GM21360 (cell line): Measurements from ENCODE around the gene ABR.

ENCODE experiments used
- ATAC-seq: cut with Tn5 transposase; IDR thresholded peaks from one replicate; pipeline ENCODE4 v1.9.1; 2021; ENCODE audit warnings: mild to moderate bottlenecking, moderate library complexity; ENCODE audit not compliant: unreplicated experiment

ABR gene

DNA sequence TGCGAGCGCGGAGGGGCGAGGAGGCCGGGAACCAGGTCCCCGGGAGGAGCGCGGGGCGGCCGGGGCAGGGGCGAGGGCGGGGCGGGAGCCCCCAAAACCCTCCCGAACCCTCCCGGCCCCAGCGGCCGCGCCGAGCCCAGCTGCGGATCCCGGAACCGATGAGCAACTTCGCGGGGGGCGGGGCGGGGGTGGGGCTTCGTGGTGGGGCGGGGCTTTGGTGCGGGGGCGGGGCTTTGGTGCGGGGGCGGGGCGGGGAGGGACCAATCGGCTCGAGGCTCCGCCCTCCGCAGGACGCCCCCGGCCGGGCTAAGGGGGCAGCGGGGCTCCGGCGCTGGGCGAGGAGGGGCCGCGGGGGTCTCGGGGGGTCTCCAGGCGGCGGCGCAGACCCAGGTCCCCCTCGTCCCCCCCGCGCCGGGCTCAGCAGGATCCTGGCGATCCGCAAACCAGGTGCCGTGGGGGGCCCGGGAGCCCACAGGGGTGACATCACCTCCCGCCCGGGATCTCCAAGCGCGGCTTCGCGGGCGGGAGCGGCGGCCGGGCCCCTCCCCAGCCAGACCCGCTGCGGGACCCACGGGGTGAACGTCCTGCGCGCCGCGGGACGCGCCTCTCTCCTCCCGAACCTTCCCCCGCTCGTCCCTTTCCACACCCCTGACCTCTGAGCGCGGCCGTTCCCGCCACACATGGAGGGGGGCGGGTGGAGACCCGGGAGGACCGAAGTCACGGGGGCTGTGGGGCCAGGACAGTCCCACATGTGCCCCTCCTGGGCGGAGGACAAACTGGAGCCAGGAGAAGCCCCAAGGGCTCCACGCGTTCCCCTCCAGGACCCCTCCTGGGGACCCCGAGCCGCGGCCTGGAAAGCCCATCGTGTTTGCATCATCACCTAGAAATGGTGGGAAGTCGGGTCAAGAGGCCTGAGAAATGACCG, at the start of gene ABR:
ABR (minus strand) TSS at position 164 of the 925 bp plus-strand sequence. CDS start 254 bp downstream, outside the sequence.
- ATAC-seq = no peak

DNA sequence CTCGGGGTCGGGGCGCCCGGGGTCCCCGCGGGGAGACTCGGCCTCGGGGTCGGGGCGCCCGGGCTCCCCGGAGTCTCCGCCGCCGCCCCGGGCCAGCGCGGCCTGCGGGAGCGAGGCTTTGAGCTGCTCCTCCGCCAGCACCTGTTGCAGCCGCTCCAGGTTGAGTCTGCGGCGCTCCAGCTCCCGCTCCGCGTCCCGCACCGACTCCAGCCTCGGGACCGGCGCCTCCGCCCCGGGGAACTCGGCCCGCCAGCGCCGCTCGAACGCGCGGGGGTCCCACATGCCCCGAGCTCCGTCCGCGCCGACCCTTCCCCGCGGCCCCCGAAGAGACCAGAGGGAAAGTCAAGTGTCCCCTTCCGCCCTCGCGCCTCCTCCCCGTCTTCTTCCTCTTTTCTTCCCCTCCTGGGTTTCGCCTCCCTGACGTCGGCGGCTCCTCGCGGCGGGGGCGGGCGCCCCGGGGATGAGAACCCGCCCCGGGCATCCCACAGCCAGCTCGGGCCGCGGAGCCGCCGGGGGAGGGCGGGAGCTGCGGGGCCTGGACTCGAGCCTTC, 49.6 kb upstream of the ABR start:
- peak; percentile 49 for ATAC-seq

DNA sequence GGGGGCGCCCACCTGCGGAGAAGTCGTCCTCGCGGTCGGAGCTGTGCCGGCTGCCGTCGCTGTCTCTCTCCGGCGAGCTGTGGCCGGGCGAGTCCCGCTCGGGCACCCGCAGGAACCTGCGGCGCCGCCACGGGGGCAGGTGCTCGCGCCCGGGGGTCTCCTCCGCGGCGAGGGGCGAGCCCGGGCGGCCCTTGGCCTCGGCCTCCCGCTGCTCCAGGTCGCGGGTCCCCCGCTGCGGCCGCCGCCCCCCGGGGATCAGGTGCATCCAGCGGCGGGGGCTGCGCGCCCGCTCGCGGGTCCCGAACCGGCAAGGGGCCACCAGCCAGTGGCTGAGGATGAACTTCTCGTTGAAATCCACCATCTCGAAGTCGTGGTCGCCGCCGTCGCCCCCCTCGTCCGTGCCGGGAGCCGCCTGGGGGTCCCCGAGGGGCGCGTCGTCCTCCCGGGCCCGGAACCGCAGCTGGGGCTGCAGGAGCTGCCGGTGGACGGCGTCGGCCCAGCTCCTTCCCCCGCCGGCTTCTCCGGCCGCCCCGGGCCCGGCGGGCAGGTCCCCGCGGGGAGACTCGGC, 49.1 kb upstream of the ABR start:
- ATAC-seq = peak; percentile 19

DNA sequence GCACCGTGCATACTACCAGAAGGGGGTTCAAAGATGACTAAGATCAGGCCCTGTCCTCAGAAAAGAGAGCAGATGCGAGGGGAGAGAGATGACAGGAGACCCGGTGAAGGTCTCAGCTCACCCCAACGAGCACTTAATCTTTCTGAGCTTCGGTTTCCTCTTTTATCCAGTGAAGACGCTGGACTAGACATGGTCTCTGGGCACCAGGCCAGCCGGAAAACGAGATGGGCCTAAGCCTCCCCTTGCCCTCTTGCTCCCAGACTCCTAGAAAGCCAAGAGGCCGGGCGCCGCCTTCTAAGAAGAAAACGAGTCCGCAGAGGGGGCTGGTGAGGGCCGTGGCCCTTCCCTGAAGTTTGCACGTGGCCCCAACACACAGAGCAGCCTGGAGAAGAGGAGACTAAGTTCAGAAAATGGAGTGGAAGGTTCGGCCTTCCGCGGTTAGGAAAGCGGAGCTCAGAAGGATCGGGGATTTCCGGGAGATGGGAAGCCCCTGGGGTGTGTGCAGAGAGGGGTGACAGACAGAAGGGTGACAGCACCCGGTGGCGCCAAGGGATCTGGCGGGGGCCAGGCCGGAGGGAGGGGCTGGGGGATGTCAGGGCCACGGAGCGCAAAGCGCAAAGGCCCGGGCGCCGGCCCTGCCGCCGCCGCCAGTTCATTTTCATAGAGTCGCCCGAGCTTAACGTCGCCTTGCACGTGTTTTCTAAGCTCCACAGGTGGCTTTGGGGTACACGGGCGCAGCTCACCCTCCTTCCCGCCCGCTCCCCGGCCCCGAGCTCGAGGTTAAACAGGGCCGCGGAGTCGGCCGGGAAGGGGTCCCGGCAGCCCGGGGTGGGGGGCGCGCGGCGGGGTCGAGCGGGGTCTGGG, 48.4 kb upstream of the ABR start:
- peak; percentile 37 for ATAC-seq

DNA sequence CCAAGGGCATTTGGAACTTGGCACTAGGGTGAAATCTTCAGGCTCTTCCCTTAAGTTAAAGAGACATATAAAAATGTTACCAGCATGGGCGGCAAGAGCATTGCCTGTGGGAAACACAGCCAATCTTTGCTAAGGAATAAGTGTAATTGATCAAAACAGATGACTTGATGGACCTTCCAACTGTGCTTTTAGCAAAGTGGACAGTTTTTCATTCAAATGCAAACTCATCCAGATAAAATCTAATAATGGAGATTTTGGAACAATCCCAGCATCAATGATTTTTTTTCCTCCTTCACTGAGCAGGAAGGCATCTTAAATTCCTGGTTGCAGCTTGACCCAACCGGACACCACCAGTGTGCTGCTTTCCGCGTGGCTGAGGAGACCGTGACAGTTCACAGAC, 47.6 kb upstream of the ABR start:
- ATAC-seq = no peak

DNA sequence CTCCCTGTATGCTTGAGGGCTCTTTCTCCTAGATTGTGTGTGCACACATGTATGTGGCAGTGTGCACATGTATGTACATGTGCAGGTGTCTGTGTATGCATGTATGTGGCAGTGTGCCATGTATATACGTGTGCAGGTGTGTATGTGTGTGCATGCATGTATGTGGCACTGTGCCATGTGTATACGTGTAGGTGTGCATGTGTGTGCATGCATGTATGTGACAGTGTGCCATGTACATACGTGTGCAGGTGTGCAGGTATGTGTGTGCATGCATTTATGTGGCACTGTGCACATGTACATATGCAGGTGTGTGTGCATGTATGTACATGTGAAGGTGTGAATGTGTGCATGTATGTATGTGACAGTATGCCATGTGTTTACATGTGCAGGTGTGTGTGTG, 46.5 kb upstream of the ABR start:
- no peak for ATAC-seq

DNA sequence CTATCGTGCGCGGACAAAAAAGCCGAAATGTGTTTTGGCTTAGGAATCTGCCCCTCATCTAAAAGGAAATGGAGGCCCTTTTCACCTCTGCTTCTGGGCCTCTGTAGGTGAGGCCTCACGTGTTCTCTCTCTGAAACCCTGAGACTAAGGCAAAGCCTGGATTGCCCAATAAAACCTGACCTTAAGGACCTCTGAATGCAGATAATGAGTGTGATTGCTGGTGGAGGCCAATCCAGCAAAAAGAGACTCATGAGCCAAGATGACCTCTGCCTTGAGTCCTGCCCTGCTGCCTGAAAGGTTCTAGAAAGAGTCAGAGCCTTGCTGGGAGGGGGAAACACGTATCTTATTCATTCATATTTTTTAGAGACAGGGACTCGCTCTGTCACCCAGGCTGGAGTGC, 44.5 kb upstream of the ABR start:
- no peak for ATAC-seq

DNA sequence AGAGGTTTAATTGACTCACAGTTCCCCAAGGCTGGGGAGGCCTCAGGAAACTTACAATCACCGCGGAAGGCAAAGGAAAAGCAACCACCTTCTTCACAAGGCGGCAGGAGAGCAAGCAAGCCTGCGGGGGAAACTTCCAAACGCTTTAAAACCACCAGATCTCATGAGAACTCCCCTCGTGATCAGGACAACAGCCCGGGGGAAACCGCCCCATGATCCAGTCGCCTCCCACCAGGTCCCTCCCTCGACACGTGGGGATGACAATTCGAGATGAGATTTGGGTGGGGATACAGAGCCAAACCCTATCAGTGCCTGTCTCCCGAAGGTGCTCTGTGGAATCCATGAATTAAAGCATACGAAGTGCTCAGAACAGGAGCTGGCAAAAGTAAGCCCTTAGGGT, 43.9 kb upstream of the ABR start:
- no peak for ATAC-seq

DNA sequence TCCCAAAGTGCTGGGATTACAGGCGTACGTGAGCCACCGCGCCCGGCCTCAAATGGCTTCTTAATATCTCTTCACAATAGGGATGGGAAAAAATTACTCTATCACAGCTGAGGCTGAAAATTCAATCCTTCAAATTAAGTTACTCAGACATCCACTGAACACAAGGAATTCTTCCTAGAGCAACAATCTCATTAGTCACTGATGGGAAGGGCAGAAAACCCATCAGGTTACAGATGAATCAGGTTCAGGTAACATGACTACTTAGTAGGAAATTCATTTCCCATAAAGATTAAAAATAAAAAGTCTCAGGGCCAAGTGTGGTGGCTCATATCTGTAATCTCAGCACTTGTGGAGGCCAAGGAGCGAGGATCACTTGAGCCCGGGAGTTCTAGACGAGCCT, 42.5 kb upstream of the ABR start:
- ATAC-seq = no peak

DNA sequence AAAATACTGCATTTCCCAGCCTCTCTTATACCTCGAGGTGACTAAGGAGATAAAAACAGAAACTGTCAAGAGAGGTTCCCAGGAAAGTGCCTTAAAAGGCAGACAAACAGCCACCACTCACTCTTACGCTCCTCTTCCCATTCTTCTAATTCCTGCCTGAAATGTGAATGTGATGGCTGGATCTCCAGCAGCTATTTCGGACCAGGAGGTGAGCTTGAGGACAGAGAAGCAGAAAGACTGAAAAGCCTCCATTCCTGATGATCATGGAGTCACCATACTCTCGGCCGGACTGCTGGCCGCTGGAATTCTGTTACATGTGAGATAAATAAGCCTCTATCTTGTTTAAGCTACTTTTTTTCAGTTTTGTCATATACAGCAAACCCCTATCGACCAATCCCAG, 41.4 kb upstream of the ABR start:
- ATAC-seq = no peak

DNA sequence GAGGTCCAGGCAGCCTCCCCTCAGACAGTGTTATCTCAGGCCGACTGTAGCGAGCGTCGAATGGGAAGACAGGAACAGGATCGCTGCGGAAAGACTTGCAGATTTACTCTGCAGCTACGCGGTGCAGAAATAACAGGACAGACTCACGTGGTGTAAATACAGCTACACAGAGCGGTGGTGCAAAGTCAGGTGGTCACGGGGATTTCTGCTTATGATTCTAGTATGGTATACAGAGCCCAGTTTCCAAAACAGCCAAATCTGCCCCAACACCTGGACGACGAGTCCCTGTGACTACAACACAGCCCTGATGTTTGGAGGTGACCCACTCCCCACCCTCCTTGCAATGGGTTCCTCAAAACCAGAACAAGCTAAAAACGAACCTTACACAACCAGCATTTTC, 40.6 kb upstream of the ABR start:
- ATAC-seq = no peak

DNA sequence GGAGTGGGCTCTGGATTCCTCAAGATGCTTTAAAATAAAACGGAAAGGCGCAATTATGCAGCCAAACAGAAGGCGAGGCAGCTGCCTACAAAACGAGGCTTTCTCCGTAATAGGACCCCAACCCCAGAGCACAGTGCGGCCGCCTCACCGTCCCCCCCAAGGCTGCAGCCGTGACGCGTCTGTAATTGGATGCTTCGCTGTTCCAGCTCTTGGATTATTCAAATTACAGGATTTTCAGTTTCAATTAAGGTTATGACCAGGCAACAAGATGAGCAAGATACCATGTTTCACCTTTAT, 37.3 kb upstream of the ABR start:
- ATAC-seq = no peak

DNA sequence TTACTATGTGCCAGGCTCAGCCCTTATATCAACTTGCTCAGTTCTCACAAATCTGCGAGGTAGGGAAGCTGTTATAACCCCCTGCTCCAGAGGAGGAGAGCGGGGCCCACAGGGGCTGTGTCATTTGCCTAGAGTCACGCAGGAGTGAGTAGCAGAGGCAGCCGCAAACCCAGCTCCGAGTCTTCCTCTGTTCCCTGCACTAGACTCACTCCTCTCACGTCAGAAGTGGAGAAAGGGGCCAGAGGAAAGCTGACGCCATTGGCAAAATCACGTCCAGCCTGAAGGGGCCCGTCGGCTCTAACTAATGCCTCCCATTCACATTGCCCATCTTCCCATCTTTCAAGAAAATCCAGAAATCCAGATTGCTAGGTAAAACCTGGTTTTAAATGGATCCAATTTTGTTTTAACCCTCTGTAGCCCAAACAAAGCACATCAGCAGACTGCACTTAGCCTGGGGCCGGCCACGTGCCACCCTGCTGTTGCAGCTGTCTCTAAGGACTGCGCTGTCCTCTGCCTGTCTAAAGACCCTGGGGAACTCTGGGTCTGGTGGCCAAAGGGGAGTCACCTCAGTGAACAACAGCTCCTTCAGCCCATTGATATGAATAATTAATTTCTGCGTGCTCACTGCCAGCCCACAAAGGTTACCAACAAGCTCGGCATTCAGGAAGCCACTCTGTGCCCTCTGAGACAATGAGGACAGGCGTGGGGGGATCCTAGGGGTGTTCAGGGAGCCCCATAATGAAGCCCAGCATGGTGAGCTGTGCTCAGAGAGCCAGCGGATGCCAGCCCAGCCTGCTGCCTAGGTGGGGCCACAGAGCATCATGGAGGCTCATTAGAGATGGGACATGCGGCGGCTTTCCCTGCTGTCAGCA, 36.7 kb upstream of the ABR start:
- ATAC-seq = peak; percentile 70

DNA sequence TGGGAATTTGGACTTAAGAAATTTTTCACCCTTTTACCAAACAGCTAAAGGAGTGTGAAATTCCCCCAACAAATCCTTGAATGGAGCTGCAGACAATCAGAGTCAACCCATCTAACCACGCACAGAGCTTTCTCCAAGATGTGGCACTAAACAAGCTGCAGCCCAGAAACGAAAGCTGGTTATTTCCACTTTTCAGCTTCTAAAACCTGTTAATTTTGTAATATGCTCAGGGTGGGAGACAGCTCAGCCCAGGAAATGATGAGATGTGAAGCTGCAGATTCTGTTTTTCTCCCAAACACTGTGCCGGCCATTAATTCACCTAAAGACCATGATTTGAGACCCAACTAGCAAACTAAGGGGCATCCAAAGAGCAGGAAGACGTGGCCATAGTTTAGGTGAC, 33.2 kb upstream of the ABR start:
- ATAC-seq = no peak

DNA sequence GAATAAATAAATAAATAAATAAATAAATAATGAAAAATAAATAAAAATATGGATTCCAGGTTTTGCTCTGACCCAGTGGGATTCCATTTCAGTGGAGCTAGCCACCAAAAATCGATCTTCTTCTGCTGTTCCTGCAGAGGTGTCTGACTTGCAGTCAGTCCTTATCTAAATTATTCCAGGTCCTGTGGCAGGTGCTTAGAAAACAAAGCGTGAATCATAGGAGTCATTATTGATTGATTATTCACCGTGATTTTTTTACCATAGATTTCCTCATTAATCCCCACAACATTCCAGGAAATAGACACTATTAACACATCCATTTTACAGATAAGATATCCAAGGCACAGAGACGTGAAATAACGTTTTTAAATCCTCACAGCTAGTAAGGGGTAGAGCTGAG, 31.5 kb upstream of the ABR start:
- no peak for ATAC-seq

DNA sequence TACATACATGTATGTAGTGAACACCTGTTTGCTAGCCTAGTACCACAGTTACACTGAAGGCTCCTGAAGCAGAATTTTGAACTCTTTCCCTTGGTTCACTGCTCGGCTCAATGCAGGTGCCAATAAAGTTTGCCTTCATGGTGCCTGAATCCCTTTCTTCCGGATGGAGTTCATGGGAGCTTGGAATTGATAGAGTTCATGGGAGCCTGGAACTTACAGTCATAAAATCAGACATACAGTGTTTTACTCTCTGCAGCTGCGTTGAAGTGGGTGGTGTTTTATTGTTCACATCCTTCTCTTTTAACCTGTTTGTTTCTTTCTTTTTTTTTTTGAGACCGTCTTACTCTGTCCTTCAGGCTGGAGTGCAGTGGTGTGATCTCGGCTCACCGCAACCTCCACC, 29.2 kb upstream of the ABR start:
- no peak for ATAC-seq

DNA sequence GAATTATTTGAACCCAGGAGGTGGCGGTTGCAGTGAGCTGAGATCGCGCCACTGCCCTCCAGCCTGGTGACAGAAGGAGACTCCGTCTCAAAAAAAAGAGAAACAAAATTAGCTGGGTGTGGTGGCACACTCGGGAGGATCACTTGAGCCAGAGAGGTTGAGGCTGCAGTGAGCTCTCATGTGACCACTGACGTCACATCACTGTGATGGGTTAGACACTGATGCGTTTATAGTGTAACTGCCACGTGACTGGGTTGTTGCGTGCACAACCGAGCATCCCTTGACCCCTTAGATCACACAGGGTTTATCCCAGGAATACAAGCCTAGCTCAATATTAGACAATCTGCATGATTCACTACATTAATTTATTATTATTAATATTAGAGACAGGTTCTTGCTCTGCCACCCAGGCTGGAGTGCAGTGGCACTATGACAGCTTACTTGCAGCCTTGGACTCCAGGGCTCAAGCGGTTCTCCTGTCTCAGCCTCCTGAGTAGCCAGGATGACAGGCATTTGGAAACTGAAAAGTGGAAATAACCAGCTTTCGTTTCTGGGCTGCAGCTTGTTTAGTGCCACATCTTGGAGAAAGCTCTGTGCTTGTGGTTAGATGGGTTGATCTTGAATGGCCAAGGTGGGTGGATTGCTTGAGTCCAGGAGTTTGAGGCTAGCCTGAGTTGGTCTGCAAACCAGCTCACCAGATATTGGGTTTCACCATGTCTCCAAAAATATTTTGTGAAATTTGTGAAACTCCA, 26.4 kb upstream of the ABR start:
- ATAC-seq = no peak

DNA sequence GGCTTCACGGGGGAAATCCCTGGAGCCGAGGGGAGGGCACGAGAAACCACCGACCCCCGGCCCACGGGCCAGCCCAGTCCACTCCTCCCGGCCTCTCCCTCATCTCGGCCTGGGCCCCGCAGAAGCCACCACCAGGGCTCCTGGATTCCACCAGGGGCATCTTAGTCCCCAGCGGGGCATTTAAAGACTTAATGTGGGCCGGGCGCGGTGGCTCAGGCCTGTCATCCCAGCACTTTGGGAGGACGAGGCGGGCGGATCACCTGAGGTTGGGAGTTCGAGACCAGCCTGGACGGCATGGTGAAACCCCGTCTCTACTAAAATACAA, 24.1 kb upstream of the ABR start:
- ATAC-seq = no peak

DNA sequence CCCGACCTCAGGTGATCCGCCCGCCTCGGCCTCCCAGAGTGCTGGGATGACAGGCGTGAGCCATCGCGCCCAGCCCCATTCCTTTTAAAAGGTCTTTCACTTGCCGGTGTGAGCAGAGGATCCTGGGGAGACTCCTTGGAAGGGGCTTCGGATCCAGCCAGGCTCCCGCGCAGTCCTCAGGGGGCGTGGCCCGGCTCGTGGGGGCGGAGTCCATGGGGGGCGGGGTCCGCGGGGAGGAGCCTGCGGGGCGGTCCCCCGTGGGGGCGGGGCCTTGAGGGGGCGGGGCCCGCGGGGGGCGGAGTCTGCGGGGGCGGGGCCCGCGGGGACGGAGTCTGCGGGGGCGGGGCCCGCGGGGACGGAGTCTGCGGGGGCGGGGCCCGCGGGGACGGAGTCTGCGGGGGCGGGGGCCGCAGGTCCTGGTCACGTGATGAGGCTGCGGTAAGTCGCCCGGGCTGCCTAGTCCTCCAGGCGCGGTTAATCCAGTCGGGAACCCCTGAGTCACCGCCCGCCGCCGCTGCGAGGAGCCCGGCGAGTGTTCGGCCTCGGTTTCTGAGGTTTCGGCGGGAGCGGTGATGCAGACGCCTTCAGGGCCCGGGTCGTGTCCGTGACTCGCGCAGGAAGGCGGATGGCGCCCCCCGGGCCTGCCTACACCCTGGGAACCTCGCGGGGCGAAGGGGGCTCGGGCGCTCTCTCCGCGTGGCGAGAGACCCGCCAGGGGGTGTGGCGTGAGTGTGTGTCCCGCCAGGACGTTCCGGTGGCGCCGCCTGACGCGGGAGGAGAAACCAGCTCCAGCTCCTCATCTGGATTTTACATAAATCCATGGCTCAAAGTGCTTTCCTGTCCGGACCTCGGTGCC, 23.6 kb upstream of the ABR start:
- ATAC-seq = no peak
